Cardiac fibroblast (primary cell): ENCODE measurements around the gene ZNF536.

ENCODE experiments used
- DNase-seq, 2 donors: peaks; one replicate each; pipeline versions ENCODE4 v3.0.0 to v3.0.0-alpha.2; 2010; ENCODE audit warnings: low read depth in 2 of 2
- H3K4me3 ChIP-seq, 2 donors: replicated peaks in 1 of 2; 1 replicate in 1 of 2; 2 replicates in 1 of 2; pipeline ENCODE4 v1.5.1; 2011; ENCODE audit warnings: low read depth in 2 of 2, low read length in 2 of 2, mild to moderate bottlenecking in 2 of 2, moderate library complexity in 1 of 2
- CTCF ChIP-seq: IDR thresholded peaks from one replicate; pipeline ENCODE4 v1.5.1; 2011; ENCODE audit warnings: low read depth, mild to moderate bottlenecking, low read length, inconsistent platforms

Gene ZNF536

DNA sequence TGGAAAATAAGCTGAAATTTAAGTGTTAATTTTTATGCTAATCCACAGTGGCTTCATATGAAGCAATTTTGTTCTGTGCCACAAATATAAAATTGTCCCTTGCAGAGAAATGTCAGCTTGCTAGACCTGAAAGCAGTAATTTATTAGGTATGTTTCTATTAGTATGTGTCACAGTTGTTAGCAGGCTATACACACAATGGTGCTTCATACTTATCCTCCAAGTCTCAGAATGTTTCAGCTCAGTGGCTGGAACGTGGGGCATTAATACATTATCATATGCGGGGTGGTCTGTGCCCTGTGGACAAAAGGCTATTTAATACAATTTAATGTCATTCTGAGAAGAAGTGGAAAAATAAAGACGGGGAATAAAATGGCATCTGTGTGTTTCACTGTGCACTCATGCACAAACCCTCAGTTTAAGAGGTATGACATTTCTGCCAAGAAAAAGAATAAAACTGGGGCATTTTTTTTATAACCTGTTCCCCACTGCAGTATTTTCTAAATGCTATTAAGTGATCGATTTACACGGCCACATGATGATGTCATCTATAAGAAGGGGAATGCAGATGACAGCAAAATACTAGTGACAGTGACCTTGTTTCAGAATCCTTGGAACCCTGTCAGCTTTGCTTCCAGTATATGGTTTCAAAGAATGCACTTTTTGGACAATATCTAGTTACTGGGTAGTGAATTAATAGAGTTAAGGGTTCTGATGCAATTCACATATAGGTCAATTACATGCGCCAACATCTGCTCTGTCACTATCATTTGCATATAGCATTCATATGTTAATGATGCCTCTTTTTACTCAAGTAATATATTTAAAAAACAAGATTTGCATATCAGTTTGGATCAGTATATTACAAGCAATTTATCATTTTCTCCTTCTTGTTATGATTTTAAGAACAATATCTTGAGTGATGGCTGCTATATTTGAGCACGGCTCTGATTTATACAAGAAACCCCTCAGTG, 21.2 kb upstream of the ZNF536 start:
- no peak overlapping the region for H3K4me3 ChIP-seq
- TF ChIP-seq CTCF, result no peak
- DNase-seq, result no peak

DNA sequence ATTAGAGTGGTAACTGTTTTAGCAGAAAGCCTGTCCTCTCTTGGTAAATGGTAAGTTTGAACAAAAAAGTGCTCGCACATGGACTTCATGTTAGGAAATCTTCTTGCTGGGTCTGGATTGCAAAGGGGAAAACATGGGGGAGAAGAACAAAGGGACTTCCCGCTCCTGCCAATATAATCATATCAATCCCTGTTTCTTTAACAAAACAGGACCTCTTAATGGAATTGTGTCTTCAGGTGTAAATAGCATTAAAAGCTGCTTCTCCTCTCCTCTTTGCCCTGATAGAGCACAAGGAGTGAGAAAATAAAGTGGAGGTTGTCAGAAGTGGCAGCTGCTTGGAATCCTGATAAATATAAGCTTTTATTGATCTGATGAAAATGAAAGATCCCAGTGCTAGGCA, 20.4 kb upstream of the ZNF536 start:
- TF ChIP-seq CTCF, result no peak

GRCh38 chr19:30353394-30353945, 18.7 kb upstream of the ZNF536 start:
- H3K4me3 ChIP-seq, result no peak overlapping the region
- no peak for TF ChIP-seq CTCF
- no peak for DNase-seq

More for the DNA sequence above, 20.4 kb upstream of the ZNF536 start:
- no peak for DNase-seq
- H3K4me3 ChIP-seq, result no peak overlapping the region

DNA sequence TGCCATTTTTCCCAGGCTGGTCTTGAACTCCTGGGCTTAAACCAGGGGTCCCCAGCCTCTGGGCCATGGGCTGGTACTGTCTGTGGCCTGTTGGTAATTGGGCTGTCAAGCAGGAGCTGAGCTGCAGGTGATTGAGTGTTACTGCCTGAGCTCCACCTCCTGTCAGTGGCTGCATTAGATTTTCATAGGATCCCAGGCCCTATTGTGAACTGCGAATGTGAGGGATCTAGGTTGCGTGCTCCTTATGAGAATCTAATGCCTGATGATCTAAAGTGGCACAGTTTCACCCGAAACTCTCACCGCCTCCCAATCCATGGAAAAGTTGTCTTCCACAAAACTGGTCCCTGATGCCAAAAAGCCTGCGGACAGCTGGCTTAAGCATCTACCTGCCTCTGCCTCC, 16.6 kb upstream of the ZNF536 start:
- no peak for TF ChIP-seq CTCF
- no peak for DNase-seq
- no peak overlapping the region for H3K4me3 ChIP-seq

GRCh38 chr19:30356951-30357579, 15.1 kb upstream of the ZNF536 start:
- no peak for TF ChIP-seq CTCF
- no peak overlapping the region for H3K4me3 ChIP-seq
- DNase-seq, result no peak

GRCh38 chr19:30357580-30357954, 14.6 kb upstream of the ZNF536 start:
- TF ChIP-seq CTCF, result no peak

More at GRCh38 chr19:30357580-30357954, 14.6 kb upstream of the ZNF536 start:
- DNase-seq, result no peak
- no peak overlapping the region for H3K4me3 ChIP-seq
